Measurements from ENCODE around the gene CAMK2A. TPM values are rescaled to one million over a fixed set of nuclear protein-coding genes. Genes with fewer than 3 reads are reported as not detected.

The CAMK2A gene
- total and polyA plus RNA-seq, 4 donors: under 0.01 TPM; not detected in 3

- no peaks in the 10 kb centered on the region for H3K9me3 ChIP-seq (ENCODE audit: control insufficient read depth in 4 of 4, low read length in 3 of 4)
- H3K36me3 ChIP-seq (ENCODE audit: control insufficient read depth in 4 of 4, insufficient read depth in 3 of 4, low read depth in 1 of 4, low read length in 3 of 4): no peaks in the 10 kb centered on the region
- H3K4me3 ChIP-seq (ENCODE audit: low read depth in 1 of 3, low read length in 3 of 3): no peak overlapping the region
- no peak overlapping the region for H3K9ac ChIP-seq (ENCODE audit: low read depth in 1 of 2, low read length in 2 of 2)
- no peaks in the 10 kb centered on the region for H3K4me1 ChIP-seq (ENCODE audit: control insufficient read depth in 4 of 4, insufficient read depth in 4 of 4, low read length in 3 of 4)
- H3K27ac ChIP-seq (ENCODE audit: low read depth in 1 of 2, low read length in 2 of 2): no peak overlapping the region
- WGBS: 66% methylated on average over 2 of the region's 2 CpGs
- H3K27me3 ChIP-seq (ENCODE audit: control insufficient read depth in 4 of 4, insufficient read depth in 4 of 4, low read length in 3 of 4): no peaks in the 10 kb centered on the region
- TF ChIP-seq ZBTB33 (IDR thresholded peaks at IDR 0.05) (no peak), NR2F2 (IDR thresholded peaks at IDR 0.05) (no peak)
- TF ChIP-seq, protein P1, sequence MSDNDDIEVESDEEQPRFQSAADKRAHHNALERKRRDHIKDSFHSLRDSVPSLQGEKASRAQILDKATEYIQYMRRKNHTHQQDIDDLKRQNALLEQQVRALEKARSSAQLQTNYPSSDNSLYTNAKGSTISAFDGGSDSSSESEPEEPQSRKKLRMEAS (IDR thresholded peaks at IDR 0.05): no peak
- DNase-seq (ENCODE audit: low spot score): no peak
These were observed 72.5 kb downstream of the CAMK2A start for GRCh38 chr5:150217038-150217437.

DNA sequence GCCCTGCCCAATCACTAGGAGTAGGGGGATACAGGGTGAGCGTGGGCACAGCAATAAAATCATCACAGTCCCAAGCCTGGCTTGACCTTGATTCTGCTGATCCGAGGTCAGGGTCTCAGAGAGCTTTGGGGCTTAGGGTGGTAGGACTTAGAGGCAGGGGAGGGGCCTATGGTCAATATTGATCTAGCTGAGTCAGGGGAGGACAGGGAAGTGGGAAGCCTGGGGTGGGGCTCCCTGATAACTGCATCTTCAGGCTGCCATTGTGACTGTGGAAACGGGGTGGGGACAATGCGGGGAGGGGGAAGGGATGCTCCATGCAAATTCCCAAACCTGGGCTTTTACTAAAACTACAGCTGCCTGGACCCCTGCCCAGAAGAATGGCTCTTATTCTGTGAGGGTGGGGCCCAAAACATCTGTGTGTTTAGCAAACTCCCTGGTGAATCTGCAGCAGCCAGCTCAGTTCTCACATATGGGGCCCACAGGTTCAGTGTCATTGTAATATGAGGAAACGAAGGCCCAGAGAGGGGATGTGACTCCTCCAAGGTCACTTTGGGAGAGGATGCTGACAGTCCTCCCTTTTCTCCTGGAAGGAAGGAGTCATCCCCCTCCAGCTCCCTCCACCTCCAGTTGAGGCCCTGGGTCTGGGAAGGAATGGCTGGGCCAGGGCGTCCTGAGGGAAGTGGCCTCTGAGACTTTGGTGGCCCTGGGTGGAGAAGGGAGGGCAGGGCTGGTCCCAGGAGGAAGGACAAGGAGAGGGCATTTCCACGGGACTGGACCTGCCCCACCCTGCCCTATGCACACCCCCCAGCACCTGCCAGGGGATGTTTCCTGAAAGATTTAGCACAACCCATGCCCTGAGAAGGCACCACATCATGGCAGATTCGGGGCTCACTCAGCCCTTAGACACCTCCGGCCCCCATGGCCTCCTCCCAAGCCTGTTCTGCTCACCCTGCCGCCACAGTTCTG is 73.3 kb downstream of the CAMK2A start:
- 64% methylated on average over 10 of the region's 10 CpGs for WGBS
- DNase-seq (ENCODE audit: low spot score): no peak
- no peak overlapping the region for H3K27ac ChIP-seq (ENCODE audit: low read depth in 1 of 2, low read length in 2 of 2)
- H3K9ac ChIP-seq (ENCODE audit: low read depth in 1 of 2, low read length in 2 of 2): no peak overlapping the region
- H3K4me3 ChIP-seq (ENCODE audit: low read depth in 1 of 3, low read length in 3 of 3): no peak overlapping the region
- H3K9me3 ChIP-seq (ENCODE audit: control insufficient read depth in 4 of 4, low read length in 3 of 4): no peaks in the 10 kb centered on the region
- H3K27me3 ChIP-seq (ENCODE audit: control insufficient read depth in 4 of 4, insufficient read depth in 4 of 4, low read length in 3 of 4): no peaks in the 10 kb centered on the region
- TF ChIP-seq ZBTB33 (IDR thresholded peaks at IDR 0.05): no peak
- no peaks in the 10 kb centered on the region for H3K4me1 ChIP-seq (ENCODE audit: control insufficient read depth in 4 of 4, insufficient read depth in 4 of 4, low read length in 3 of 4)
- H3K36me3 ChIP-seq (ENCODE audit: control insufficient read depth in 4 of 4, insufficient read depth in 3 of 4, low read depth in 1 of 4, low read length in 3 of 4): no peaks in the 10 kb centered on the region

DNA sequence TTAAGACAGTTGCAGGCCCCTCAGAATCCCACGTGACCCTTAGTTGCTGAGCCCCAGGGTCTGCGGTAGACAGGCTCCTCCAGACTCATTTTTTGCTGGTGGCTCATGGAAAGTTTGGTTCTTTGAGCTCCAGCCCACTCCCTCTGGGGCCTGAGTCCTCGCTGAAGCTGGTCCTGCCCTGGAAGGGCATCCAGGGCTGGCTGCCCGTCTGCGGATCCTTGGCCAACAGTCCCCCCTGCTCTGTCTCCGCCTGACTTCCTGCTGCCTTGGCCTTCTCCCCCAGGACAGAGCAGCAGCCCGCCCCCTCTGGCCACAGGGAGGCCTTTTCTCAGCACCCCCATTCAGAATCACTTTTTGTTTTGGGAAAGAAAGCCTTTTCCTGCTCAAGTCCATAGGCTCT is 75.3 kb downstream of the CAMK2A start:
- no peak for DNase-seq (ENCODE audit: low spot score)
- no peaks in the 10 kb centered on the region for H3K27me3 ChIP-seq (ENCODE audit: control insufficient read depth in 4 of 4, insufficient read depth in 4 of 4, low read length in 3 of 4)
- no peak overlapping the region for H3K4me3 ChIP-seq (ENCODE audit: low read depth in 1 of 3, low read length in 3 of 3)
- WGBS: 84% methylated on average over 7 of the region's 7 CpGs
- no peaks in the 10 kb centered on the region for H3K4me1 ChIP-seq (ENCODE audit: control insufficient read depth in 4 of 4, insufficient read depth in 4 of 4, low read length in 3 of 4)
- H3K27ac ChIP-seq (ENCODE audit: low read depth in 1 of 2, low read length in 2 of 2): no peak overlapping the region
- H3K36me3 ChIP-seq (ENCODE audit: control insufficient read depth in 4 of 4, insufficient read depth in 3 of 4, low read depth in 1 of 4, low read length in 3 of 4): no peaks in the 10 kb centered on the region
- H3K9ac ChIP-seq (ENCODE audit: low read depth in 1 of 2, low read length in 2 of 2): no peak overlapping the region
- no peaks in the 10 kb centered on the region for H3K9me3 ChIP-seq (ENCODE audit: control insufficient read depth in 4 of 4, low read length in 3 of 4)
- TF ChIP-seq SP1 (IDR thresholded peaks at IDR 0.05) (no peak), TAF1 (conservative IDR thresholded peaks at IDR 0.05) (no peak), RXRA (IDR thresholded peaks at IDR 0.05) (no peak), NR2F2 (IDR thresholded peaks at IDR 0.05) (no peak), HNF4A (conservative IDR thresholded peaks at IDR 0.05) (no peak), RAD21 (IDR thresholded peaks at IDR 0.05) (peak in 1 of 2 donors; percentile 10), FOXA1 (IDR thresholded peaks at IDR 0.05) (no peak), HNF4G (IDR thresholded peaks at IDR 0.05) (no peak)
- TF ChIP-seq, protein P1 (IDR thresholded peaks at IDR 0.05): no peak
